NCI-H510A treated with DMSO at 0.1 percent for 48 hours (cell line): ENCODE results near the gene GTPBP3.
A peak's percentile ranks its signal among the peaks of the same experiment; 100 is the strongest.

Experiments
- DNase-seq: peaks from one replicate; lab custom pipeline; 2025; lab: John Stamatoyannopoulos, UW

GTPBP3 gene

GRCh38 chr19:17327654-17328516, 9.5 kb upstream of the GTPBP3 start:
- no peak for DNase-seq

- no peak for DNase-seq
Observed at GRCh38 chr19:17328517-17329365, 8.6 kb upstream of the GTPBP3 start.

- no peak for DNase-seq
Observed at GRCh38 chr19:17329366-17330261, 7.7 kb upstream of the GTPBP3 start.

- DNase-seq: no peak
Observed at GRCh38 chr19:17330262-17331044, 6.9 kb upstream of the GTPBP3 start.

- no peak for DNase-seq
Observed at GRCh38 chr19:17331045-17331558, 6.3 kb upstream of the GTPBP3 start.

- no peak for DNase-seq
Observed at GRCh38 chr19:17332360-17332676, 5.0 kb upstream of the GTPBP3 start.

GRCh38 chr19:17332677-17333581, 4.4 kb upstream of the GTPBP3 start:
- DNase-seq: peak; percentile 8

- peak; percentile 25 for DNase-seq
Observed at GRCh38 chr19:17333611-17334413, 3.5 kb upstream of the GTPBP3 start.

GRCh38 chr19:17334414-17335409, 2.6 kb upstream of the GTPBP3 start, which contains the start of gene ANO8:
Gene ANO8 (minus strand): TSS chr19:17334855. CDS start chr19:17334670, 185 bp downstream.
- DNase-seq: peak; percentile 94

- DNase-seq: no peak
Observed at GRCh38 chr19:17335575-17335974, 1.8 kb upstream of the GTPBP3 start.

GRCh38 chr19:17337675-17338432, 501 bp downstream of the GTPBP3 start:
- no peak for DNase-seq

- DNase-seq: no peak
Observed at GRCh38 chr19:17338433-17339078, 1.2 kb downstream of the GTPBP3 start.

GRCh38 chr19:17339088-17339741, 1.9 kb downstream of the GTPBP3 start:
- DNase-seq: no peak

- no peak for DNase-seq
Observed at GRCh38 chr19:17340302-17340870, 3.0 kb downstream of the GTPBP3 start.

GRCh38 chr19:17340871-17341357, 3.6 kb downstream of the GTPBP3 start:
- no peak for DNase-seq
